SH-SY5Y (cell line): ENCODE measurements around the gene ZSCAN20.

Source experiments
- GATA2 ChIP-seq: IDR thresholded peaks from 2 replicates; pipeline ENCODE4 v1.6.1; 2011; ENCODE audit warnings: mild to moderate bottlenecking, low read depth, low read length
- GATA3 ChIP-seq: IDR thresholded peaks from 2 replicates; pipeline ENCODE4 v1.6.1; 2011; ENCODE audit warnings: low read depth, mild to moderate bottlenecking, low read length, moderate library complexity

DNA sequence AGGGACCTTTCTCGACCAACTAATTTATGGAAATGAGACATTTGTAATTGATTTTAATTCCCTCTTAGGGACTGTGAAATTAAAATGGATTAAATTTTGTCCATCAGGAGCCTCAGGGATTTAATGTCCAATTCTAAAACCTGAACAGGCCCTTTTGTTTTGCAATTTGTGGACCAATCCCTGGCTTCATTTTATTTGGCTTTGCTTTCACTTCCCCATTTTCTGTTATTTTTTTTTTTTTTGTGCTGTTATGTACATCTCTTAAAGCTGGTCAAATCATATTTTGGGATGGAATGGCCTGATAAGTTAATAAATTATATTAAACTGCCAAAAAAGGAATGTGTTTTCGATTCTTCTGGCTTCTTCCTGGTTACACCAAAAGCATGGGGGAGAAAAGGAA lies 28.9 kb downstream of the ZSCAN20 start:
- no peak for TF ChIP-seq GATA3
- TF ChIP-seq GATA2, result no peak
